HUES6 (cell line): ENCODE data around the gene KCNIP2.

ENCODE experiments used
- H3K27ac ChIP-seq: 2 replicates; pipeline ENCODE4 v1.7.0; 2013; ENCODE audit warnings: low read depth, mild to moderate bottlenecking, low read length, inconsistent platforms
- H3K27me3 ChIP-seq: 2 replicates; pipeline ENCODE4 v1.6.1; 2013; ENCODE audit warnings: low read length; ENCODE audit not compliant: control insufficient read depth, insufficient read depth
- H3K36me3 ChIP-seq: 2 replicates; pipeline ENCODE4 v1.6.1; 2013; ENCODE audit warnings: low read length; ENCODE audit not compliant: control insufficient read depth, insufficient read depth
- H3K4me1 ChIP-seq: 2 replicates; pipeline ENCODE4 v1.6.1; 2013; ENCODE audit warnings: low read length; ENCODE audit not compliant: control insufficient read depth, insufficient read depth
- H3K4me3 ChIP-seq: 2 replicates; pipeline ENCODE4 v1.5.1; 2013; ENCODE audit warnings: low read depth, low read length
- H3K9ac ChIP-seq: one replicate; pipeline ENCODE4 v1.6.1; 2013; ENCODE audit warnings: mild to moderate bottlenecking, low read length
- H3K9me3 ChIP-seq: 2 replicates; pipeline ENCODE4 v1.6.1; 2013; ENCODE audit warnings: low read depth, low read length; ENCODE audit not compliant: control insufficient read depth, insufficient read depth

KCNIP2 gene

DNA sequence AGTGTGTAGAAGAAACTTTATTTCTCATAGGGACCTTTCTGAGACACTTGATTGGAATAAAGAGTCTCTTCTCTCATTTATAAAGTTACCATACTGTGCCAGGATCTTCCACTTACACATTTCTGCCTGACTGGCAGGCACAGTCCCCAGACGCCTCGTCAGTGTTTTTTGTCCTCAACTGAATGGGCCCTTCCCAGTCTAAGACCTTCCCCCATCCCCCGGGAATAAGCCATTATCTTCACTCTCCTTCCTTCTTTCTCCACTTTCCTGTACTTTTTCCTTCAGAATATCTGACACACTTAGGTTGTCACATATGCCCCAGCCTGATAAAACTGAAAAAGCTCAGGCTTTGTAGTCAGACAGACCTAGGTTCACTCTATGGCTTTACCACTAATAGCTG lies 35.3 kb upstream of the KCNIP2 start:
- no peaks in the 10 kb centered on the region for H3K9me3 ChIP-seq

GRCh38 chr10:101875068-101875688 lies 31.6 kb upstream of the KCNIP2 start:
- Histone ChIP-seq H3K9me3 (no peaks in the 10 kb centered on the region), H3K9ac (no peak overlapping the region), H3K4me3 (no peak overlapping the region), H3K27ac (no peak overlapping the region), H3K4me1 (no peaks in the 10 kb centered on the region), H3K36me3 (no peaks in the 10 kb centered on the region), H3K27me3 (no peaks in the 10 kb centered on the region)

More for the DNA sequence above, 35.3 kb upstream of the KCNIP2 start:
- Histone ChIP-seq H3K27me3 (no peaks in the 10 kb centered on the region), H3K27ac (no peak overlapping the region), H3K9ac (no peak overlapping the region), H3K36me3 (no peaks in the 10 kb centered on the region), H3K4me1 (no peaks in the 10 kb centered on the region), H3K4me3 (no peak overlapping the region)

GRCh38 chr10:101874252-101874651 lies 30.7 kb upstream of the KCNIP2 start:
- H3K36me3 ChIP-seq = no peaks in the 10 kb centered on the region
- H3K9ac ChIP-seq = no peak overlapping the region
- H3K4me3 ChIP-seq = no peak overlapping the region
- H3K4me1 ChIP-seq = no peaks in the 10 kb centered on the region
- no peaks in the 10 kb centered on the region for H3K9me3 ChIP-seq
- H3K27me3 ChIP-seq = no peaks in the 10 kb centered on the region
- H3K27ac ChIP-seq = no peak overlapping the region

DNA sequence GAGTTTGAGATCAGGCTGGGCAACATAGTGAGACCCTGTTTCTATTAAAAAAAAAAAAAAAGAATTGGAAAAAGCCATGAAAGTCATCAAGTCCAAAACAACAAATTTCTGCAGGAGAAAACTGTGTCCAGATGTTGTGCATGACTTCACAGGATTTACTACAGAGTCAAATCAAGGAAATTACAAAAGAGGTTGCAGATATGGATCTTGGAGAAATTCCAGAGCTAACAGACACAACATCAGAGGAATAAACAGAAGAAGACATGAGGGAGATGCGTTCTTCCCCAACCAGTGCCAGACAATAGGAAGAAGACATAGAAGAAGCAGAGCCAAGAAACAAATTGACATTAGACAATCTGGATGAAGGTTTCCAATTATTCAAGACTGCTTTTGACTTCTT lies 24.3 kb upstream of the KCNIP2 start:
- H3K9ac ChIP-seq = no peak overlapping the region
- H3K27me3 ChIP-seq = no peaks in the 10 kb centered on the region
- no peak overlapping the region for H3K4me3 ChIP-seq
- no peaks in the 10 kb centered on the region for H3K4me1 ChIP-seq
- no peaks in the 10 kb centered on the region for H3K9me3 ChIP-seq
- H3K36me3 ChIP-seq = no peaks in the 10 kb centered on the region
- no peak overlapping the region for H3K27ac ChIP-seq

DNA sequence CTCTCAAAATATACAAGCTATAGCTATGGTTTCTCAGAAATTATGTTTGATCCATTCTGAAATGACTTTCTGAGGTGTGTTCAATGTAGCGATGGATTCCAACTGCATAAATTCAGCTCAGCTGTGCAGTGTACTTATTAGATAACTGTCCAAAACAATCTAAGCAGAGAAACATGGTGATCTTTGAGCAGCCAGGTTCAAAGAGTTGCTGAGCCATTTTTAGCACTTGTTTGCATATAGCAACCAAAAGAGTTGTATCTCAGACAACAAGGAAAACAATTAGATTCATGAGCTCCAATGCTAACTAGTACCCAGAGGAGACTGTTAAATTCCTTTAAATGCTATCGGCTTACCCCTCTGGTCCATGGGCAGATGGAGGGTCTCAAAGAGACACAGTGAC lies 15.9 kb upstream of the KCNIP2 start:
- Histone ChIP-seq H3K9ac (no peak overlapping the region), H3K4me1 (no peaks in the 10 kb centered on the region), H3K27me3 (no peaks in the 10 kb centered on the region), H3K9me3 (peaks cover 3% of the 10 kb centered on the region; the same call in 1 of the 2 replicates), H3K36me3 (no peaks in the 10 kb centered on the region), H3K27ac (no peak overlapping the region), H3K4me3 (no peak overlapping the region)

- Histone ChIP-seq H3K27ac (no peak overlapping the region), H3K27me3 (no peaks in the 10 kb centered on the region), H3K9me3 (peaks cover 3% of the 10 kb centered on the region; the same call in 1 of the 2 replicates), H3K36me3 (no peaks in the 10 kb centered on the region), H3K9ac (no peak overlapping the region), H3K4me3 (no peak overlapping the region), H3K4me1 (no peaks in the 10 kb centered on the region)
Measured at GRCh38 chr10:101858723-101859500, 15.3 kb upstream of the KCNIP2 start.

- H3K27me3 ChIP-seq = no peaks in the 10 kb centered on the region
- H3K27ac ChIP-seq = no peak overlapping the region
Measured at GRCh38 chr10:101857802-101858476, 14.3 kb upstream of the KCNIP2 start.

DNA sequence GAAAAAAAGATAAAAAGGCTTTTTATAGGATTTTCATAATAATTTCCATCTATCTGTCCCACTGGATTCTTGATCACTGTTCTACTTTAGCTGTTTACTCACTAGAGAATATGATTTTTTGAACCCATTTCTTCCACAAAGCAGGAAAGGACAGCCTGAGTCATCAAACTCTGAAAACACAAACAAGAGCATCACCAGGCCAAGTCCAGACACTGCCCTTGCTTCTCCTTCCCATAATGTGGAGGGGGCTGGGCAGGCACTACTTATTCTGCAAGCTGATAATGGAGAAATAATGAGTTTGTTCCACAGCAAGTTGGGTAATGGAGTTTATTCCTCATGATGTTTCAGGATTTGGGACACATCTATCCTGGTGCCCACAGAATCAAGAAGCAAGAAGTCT lies 13.0 kb upstream of the KCNIP2 start:
- H3K4me3 ChIP-seq = no peak overlapping the region
- no peaks in the 10 kb centered on the region for H3K36me3 ChIP-seq
- no peak overlapping the region for H3K9ac ChIP-seq
- H3K4me1 ChIP-seq = no peaks in the 10 kb centered on the region; the same call in 1 of the 2 replicates
- H3K27me3 ChIP-seq = no peaks in the 10 kb centered on the region
- H3K27ac ChIP-seq = no peak overlapping the region
- peaks cover 3% of the 10 kb centered on the region; the same call in 1 of the 2 replicates for H3K9me3 ChIP-seq

More at GRCh38 chr10:101857802-101858476, 14.3 kb upstream of the KCNIP2 start:
- Histone ChIP-seq H3K36me3 (no peaks in the 10 kb centered on the region), H3K9me3 (peaks cover 3% of the 10 kb centered on the region; the same call in 1 of the 2 replicates), H3K9ac (no peak overlapping the region), H3K4me1 (no peaks in the 10 kb centered on the region), H3K4me3 (no peak overlapping the region)

DNA sequence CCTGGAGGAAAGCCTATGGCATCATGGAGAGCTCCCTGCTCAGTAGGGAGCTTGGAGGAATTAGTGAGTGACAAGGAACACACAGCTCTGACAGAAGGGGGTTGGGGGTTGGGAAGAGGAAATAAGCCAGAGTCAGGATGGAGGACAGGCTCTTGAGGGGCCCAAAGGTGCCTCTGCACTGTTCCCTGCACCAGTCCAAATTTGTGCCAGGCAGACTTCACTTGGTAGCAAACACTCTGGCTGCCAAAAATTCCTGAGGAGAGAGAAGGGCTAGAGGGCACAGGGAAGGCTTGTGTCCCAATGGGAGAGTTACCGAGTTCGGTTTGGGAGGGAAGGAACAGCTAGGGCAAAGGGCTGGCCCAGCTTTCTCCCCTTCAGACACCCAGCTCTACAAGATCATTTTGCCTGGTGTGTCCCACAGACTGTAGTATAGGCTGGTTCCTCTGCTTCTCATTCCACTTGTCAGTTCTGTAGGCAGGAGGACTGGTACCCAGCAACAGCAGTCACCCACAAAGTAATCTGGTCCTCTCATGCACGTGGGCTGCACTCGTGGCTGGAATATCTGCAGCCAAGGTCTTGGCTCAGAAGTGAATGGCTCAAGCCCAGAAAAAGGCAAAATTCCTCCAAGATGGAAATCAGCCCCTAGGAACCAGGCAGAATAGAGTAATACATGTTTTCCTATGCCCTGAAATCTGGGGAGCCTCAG lies 8.0 kb upstream of the KCNIP2 start:
- Histone ChIP-seq H3K9ac (no peak overlapping the region), H3K27ac (no peak overlapping the region), H3K27me3 (no peaks in the 10 kb centered on the region), H3K4me3 (no peak overlapping the region), H3K9me3 (no peaks in the 10 kb centered on the region), H3K4me1 (peaks cover 17% of the 10 kb centered on the region; the same call in 1 of the 2 replicates), H3K36me3 (no peaks in the 10 kb centered on the region)

GRCh38 chr10:101850749-101851148 lies 7.1 kb upstream of the KCNIP2 start:
- no peak overlapping the region for H3K4me3 ChIP-seq
- H3K9me3 ChIP-seq = no peaks in the 10 kb centered on the region
- H3K27ac ChIP-seq = no peak overlapping the region
- H3K9ac ChIP-seq = no peak overlapping the region
- peaks cover 17% of the 10 kb centered on the region; the same call in 1 of the 2 replicates for H3K4me1 ChIP-seq
- H3K36me3 ChIP-seq = no peaks in the 10 kb centered on the region
- no peaks in the 10 kb centered on the region for H3K27me3 ChIP-seq
